Lower leg skin (tissue), 3 donors: ENCODE results near the gene GABRD.

Experiments used
- POLR2A ChIP-seq, 2 donors: fragments of 450-650 bp; IDR thresholded peaks; one replicate each; pipeline ENCODE4 v1.6.1; 2016 to 2017; ENCODE audit warnings: antibody characterized with exemption in 2 of 2, mild to moderate bottlenecking in 1 of 2, moderate library complexity in 1 of 2
- TF ChIP-seq, protein P1 (sequence below), 3 donors: fragments of 450-650 bp; IDR thresholded peaks; one replicate each; pipeline ENCODE4 v1.5.1; 2016; ENCODE audit warnings: antibody characterized with exemption in 3 of 3, mild to moderate bottlenecking in 3 of 3, moderate library complexity in 2 of 3

DNA sequence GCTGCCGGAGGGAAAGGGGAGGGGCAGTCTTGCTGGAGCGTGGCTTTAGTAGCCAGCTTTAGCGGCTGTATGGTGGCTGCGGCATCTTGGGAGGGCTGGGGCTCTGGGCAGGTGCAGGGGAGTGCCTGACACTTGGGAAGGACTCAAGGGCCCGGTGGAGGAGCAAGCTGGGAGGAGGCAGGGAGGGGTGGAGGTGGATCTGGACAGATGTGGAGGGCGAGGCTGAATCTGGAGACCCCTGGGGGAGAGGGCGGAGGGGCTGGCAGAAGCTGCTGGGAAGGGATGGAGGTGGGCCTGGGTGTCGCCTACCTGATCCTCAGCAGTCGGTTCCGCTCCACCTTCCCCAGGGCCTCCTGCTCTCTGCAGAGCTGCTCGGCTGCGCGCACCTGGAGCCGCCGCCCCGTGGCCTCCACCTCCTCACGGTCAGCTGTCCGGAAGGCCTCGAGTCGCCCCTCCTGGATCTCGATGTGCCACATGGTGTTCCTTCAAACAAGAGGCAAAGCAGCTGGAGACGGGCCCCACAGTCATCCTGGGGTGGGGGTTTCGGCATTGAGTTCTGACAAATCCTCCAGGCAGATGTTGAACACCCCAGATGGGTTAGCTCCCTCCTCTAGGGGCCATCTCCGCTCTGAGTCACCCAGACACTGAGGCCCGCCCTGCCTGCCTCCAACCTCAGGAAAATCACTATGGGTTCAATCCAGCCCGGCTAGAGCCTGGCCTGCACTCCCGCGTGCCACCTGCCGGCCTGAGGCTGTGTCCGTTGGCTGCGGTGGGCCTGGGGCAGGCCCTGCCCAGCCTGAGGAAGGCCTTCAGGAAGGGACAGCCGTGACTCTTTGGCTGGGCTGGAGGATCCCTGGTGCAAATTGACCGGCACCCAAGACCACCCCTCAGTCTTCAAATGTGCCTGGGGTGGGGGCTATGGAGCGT, 45.2 kb upstream of the GABRD start:
- TF ChIP-seq, protein P1, sequence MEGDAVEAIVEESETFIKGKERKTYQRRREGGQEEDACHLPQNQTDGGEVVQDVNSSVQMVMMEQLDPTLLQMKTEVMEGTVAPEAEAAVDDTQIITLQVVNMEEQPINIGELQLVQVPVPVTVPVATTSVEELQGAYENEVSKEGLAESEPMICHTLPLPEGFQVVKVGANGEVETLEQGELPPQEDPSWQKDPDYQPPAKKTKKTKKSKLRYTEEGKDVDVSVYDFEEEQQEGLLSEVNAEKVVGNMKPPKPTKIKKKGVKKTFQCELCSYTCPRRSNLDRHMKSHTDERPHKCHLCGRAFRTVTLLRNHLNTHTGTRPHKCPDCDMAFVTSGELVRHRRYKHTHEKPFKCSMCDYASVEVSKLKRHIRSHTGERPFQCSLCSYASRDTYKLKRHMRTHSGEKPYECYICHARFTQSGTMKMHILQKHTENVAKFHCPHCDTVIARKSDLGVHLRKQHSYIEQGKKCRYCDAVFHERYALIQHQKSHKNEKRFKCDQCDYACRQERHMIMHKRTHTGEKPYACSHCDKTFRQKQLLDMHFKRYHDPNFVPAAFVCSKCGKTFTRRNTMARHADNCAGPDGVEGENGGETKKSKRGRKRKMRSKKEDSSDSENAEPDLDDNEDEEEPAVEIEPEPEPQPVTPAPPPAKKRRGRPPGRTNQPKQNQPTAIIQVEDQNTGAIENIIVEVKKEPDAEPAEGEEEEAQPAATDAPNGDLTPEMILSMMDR (IDR thresholded peaks at IDR 0.05) = no peak
- no peak for TF ChIP-seq POLR2A (IDR thresholded peaks at IDR 0.05)
